SK-N-SH (cell line): Measurements from ENCODE around the gene CCDC148. TPM values are rescaled to one million over a fixed set of nuclear protein-coding genes. Genes with fewer than 3 reads are reported as not detected.

ENCODE experiments used
- CTCF ChIA-PET: fragments of 300-600, 350-600 bp; formaldehyde crosslinking; extraction: SDS; loops from one replicate; lab custom pipeline; 2021; lab: Yijun Ruan, JAX
- POLR2A ChIA-PET: fragments of 350-600 bp; sonication (Branson Sonifier 250); formaldehyde crosslinking; extraction: SDS; loops from one replicate; lab custom pipeline; 2020; ENCODE audit warnings: antibody characterized with exemption, inconsistent platforms; lab: Yijun Ruan, JAX
- DNase-seq: peaks from one replicate; pipeline ENCODE4 v3.0.0; 2012
- H2AFZ ChIP-seq: fragments of 200-600 bp; sonication (generic); 2 replicates; pipeline ENCODE4 v1.8.1; 2016; ENCODE audit warnings: antibody characterized with exemption, mild to moderate bottlenecking, low read depth
- H3F3A ChIP-seq: fragments of 200-600 bp; sonication (generic); replicated peaks from 2 replicates; pipeline ENCODE3; 2016; ENCODE audit warnings: antibody characterized with exemption, mild to moderate bottlenecking; ENCODE audit not compliant: insufficient read depth
- H3K27ac ChIP-seq, 2 experiments: fragments of 200-500 bp in 1 of 2; fragments of 200-600 bp in 1 of 2; sonication (Bioruptor generic) in 1 of 2; sonication (generic), shearing (Covaris generic) in 1 of 2; 2 replicates each; pipeline versions ENCODE4 v1.5.1 to v1.6.1; 2014 to 2016; ENCODE audit warnings: low read depth in 2 of 2, inconsistent platforms in 1 of 2, low read length in 1 of 2, mild to moderate bottlenecking in 1 of 2, mixed read lengths in 1 of 2
- H3K27me3 ChIP-seq: fragments of 200-600 bp; sonication (generic), shearing (Covaris generic); 2 replicates; pipeline ENCODE4 v1.6.1; 2016; ENCODE audit warnings: mixed run types; ENCODE audit not compliant: insufficient read depth
- H3K36me3 ChIP-seq, 2 experiments: fragments of 200-500 bp in 1 of 2; fragments of 200-600 bp in 1 of 2; sonication (Bioruptor generic) in 1 of 2; sonication (generic) in 1 of 2; replicated peaks in 1 of 2; 2 replicates each; pipeline versions ENCODE3 to v1.5.1; 2014 to 2016; ENCODE audit warnings: low read length in 1 of 2, mild to moderate bottlenecking in 1 of 2; ENCODE audit not compliant: insufficient read depth in 2 of 2, control insufficient read depth in 1 of 2
- H3K4me1 ChIP-seq, 2 experiments: fragments of 200-500 bp in 1 of 2; fragments of 200-600 bp in 1 of 2; sonication (Bioruptor generic) in 1 of 2; sonication (generic), shearing (Covaris generic) in 1 of 2; 2 replicates each; pipeline versions ENCODE4 v1.5.1 to v1.6.1; 2014 to 2016; ENCODE audit warnings: low read depth in 1 of 2, low read length in 1 of 2, mixed run types in 1 of 2; ENCODE audit not compliant: insufficient read depth in 2 of 2, control insufficient read depth in 1 of 2
- H3K4me2 ChIP-seq: fragments of 200-600 bp; sonication (generic), shearing (Covaris generic); 2 replicates; pipeline ENCODE4 v1.6.1; 2017; ENCODE audit warnings: mixed run types
- H3K4me3 ChIP-seq, 2 experiments: fragments of 200-500 bp in 1 of 2; fragments of 200-600 bp in 1 of 2; sonication (Bioruptor generic) in 1 of 2; sonication (generic), shearing (Covaris generic) in 1 of 2; 2 replicates each; pipeline versions ENCODE4 v1.5.1 to v1.8.1; 2014 to 2016; ENCODE audit warnings: low read depth in 2 of 2, inconsistent platforms in 1 of 2, low read length in 1 of 2, mild to moderate bottlenecking in 1 of 2, mixed read lengths in 1 of 2, moderate library complexity in 1 of 2
- H3K79me2 ChIP-seq: fragments of 200-600 bp; sonication (generic); 2 replicates; pipeline ENCODE4 v1.8.1; 2017; ENCODE audit warnings: mild to moderate bottlenecking; ENCODE audit not compliant: insufficient read depth
- H3K9ac ChIP-seq: fragments of 200-600 bp; sonication (generic); 2 replicates; pipeline ENCODE4 v1.6.1; 2017; ENCODE audit warnings: mixed run types
- H3K9me2 ChIP-seq: fragments of 200-600 bp; sonication (generic); 2 replicates; pipeline ENCODE4 v1.6.1; 2017; ENCODE audit warnings: mixed run types
- H3K9me3 ChIP-seq: fragments of 200-600 bp; sonication (generic); 2 replicates; pipeline ENCODE4 v1.6.1; 2017; ENCODE audit warnings: mixed run types, mild to moderate bottlenecking, moderate library complexity
- H4K20me1 ChIP-seq: fragments of 200-600 bp; sonication (generic); 2 replicates; pipeline ENCODE4 v1.6.1; 2017; ENCODE audit warnings: mild to moderate bottlenecking, mixed run types; ENCODE audit not compliant: insufficient read depth
- CHD2 ChIP-seq: fragments of 150-350 bp; IDR thresholded peaks from 2 replicates; pipeline ENCODE4 v1.6.1; 2018; ENCODE audit warnings: low read length; ENCODE audit not compliant: partially characterized antibody
- CTCF ChIP-seq: fragments of 200-600 bp; sonication (generic); IDR thresholded peaks from 2 replicates; pipeline ENCODE4 v1.6.1; 2017; ENCODE audit warnings: antibody characterized with exemption, mild to moderate bottlenecking, moderate library complexity
- ELF1 ChIP-seq: IDR thresholded peaks from 2 replicates; pipeline ENCODE4 v1.4.0; 2012
- EP300 ChIP-seq, 2 experiments: IDR thresholded peaks; 2 replicates each; pipeline versions ENCODE4 v1.4.0 to v1.6.1; 2012; ENCODE audit warnings: borderline replicate concordance in 1 of 2, low read depth in 1 of 2, low read length in 1 of 2
- FOSL2 ChIP-seq: IDR thresholded peaks from 2 replicates; pipeline ENCODE4 v1.4.0; 2012; ENCODE audit warnings: low read depth, mild to moderate bottlenecking, moderate library complexity, borderline replicate concordance
- GATA2 ChIP-seq: sonication (generic); formaldehyde crosslinking; IDR thresholded peaks from 2 replicates; pipeline ENCODE4 v1.5.0; 2020; ENCODE audit warnings: mild to moderate bottlenecking, missing genetic modification reagents
- MAX ChIP-seq: IDR thresholded peaks from 2 replicates; pipeline ENCODE4 v1.4.0; 2012; ENCODE audit warnings: low read depth
- MEF2A ChIP-seq: IDR thresholded peaks from 2 replicates; pipeline ENCODE4 v1.4.0; 2012; ENCODE audit warnings: low read depth, borderline replicate concordance
- MXI1 ChIP-seq: IDR thresholded peaks from 2 replicates; pipeline ENCODE4 v1.6.1; 2012; ENCODE audit warnings: mild to moderate bottlenecking, low read depth, low read length, improper control_type of control experiment
- NFIC ChIP-seq: IDR thresholded peaks from 2 replicates; pipeline ENCODE4 v1.4.0; 2012; ENCODE audit warnings: borderline replicate concordance
- REST ChIP-seq: IDR thresholded peaks from 2 replicates; pipeline ENCODE4 v1.6.1; 2012; ENCODE audit warnings: mild to moderate bottlenecking, low read depth, low read length, moderate library complexity
- RFX5 ChIP-seq: IDR thresholded peaks from 2 replicates; pipeline ENCODE4 v1.6.1; 2012; ENCODE audit warnings: mild to moderate bottlenecking, improper control_type of control experiment, low read length
- RXRA ChIP-seq: IDR thresholded peaks from 2 replicates; pipeline ENCODE4 v1.4.0; 2012; ENCODE audit warnings: low read depth, mild to moderate bottlenecking, borderline replicate concordance
- SIN3A ChIP-seq: IDR thresholded peaks from 2 replicates; pipeline ENCODE4 v1.6.1; 2012; ENCODE audit warnings: low read depth, mild to moderate bottlenecking, low read length, moderate library complexity, borderline replicate concordance
- SMC3 ChIP-seq: IDR thresholded peaks from 2 replicates; pipeline ENCODE4 v1.6.1; 2012; ENCODE audit warnings: low read depth, low read length, improper control_type of control experiment
- TEAD4 ChIP-seq: IDR thresholded peaks from 2 replicates; pipeline ENCODE4 v1.4.0; 2012; ENCODE audit warnings: mild to moderate bottlenecking, borderline replicate concordance; ENCODE audit not compliant: insufficient read depth
- USF1 ChIP-seq: IDR thresholded peaks from 2 replicates; pipeline ENCODE4 v1.4.0; 2012; ENCODE audit warnings: low read depth, borderline replicate concordance
- YY1 ChIP-seq: IDR thresholded peaks from 2 replicates; pipeline ENCODE4 v1.4.0; 2012; ENCODE audit warnings: low read depth, mild to moderate bottlenecking
- ZBTB33 ChIP-seq: IDR thresholded peaks from 2 replicates; pipeline ENCODE4 v1.4.0; 2012; ENCODE audit warnings: low read depth, borderline replicate concordance
- WGBS: methylation state at CpG from one replicate; pipeline ENCODE4 v1.1.6; 2017; ENCODE audit warnings: low lambda C conversion rate; 5-methylcytosine and 5-hydroxymethylcytosine counted together
- polyA plus RNA-seq, 3 experiments: library from polyadenylated mRNA; depleted of rRNA; stranded (reverse); fragments of >200 nt; gene quantifications; 2 replicates each; pipeline ENCODE4 v1.2.3, GENCODE V29; 2012

Gene CCDC148
- polyA plus RNA-seq, 1 of the 3 experiments (the other 2 are of a cell fraction), result 0.18 TPM

- Histone ChIP-seq H3F3A (no peaks in the 10 kb centered on the region), H3K9me3 (no peaks in the 10 kb centered on the region), H3K4me1 (no peaks in the 10 kb centered on the region), H3K27ac (no peak overlapping the region), H3K36me3 (no peaks in the 10 kb centered on the region), H3K9me2 (no peaks in the 10 kb centered on the region), H3K4me2 (no peak overlapping the region), H3K9ac (no peak overlapping the region), H3K27me3 (no peaks in the 10 kb centered on the region), H3K4me3 (no peak overlapping the region), H4K20me1 (no peaks in the 10 kb centered on the region), H3K79me2 (no peaks in the 10 kb centered on the region), H2AFZ (no peak overlapping the region)
- 40% methylated on average over 3 of the region's 3 CpGs for WGBS
- POLR2A ChIA-PET, result no interaction called here
- no peak for DNase-seq
- CTCF ChIA-PET, result no interaction called here
- no peak for TF ChIP-seq MXI1
- no peak for TF ChIP-seq RXRA
- TF ChIP-seq YY1, result no peak
- no peak for TF ChIP-seq SIN3A
- no peak for TF ChIP-seq GATA2 (CRISPR knock-in tag)
- TF ChIP-seq EP300 (IDR thresholded peaks at IDR 0.05; ENCODE audit: borderline replicate concordance in 1 of 2, low read depth in 1 of 2, low read length in 1 of 2), result no peak
- no peak for TF ChIP-seq ELF1
These were observed 205.2 kb downstream of the CCDC148 start for GRCh38 chr2:158251356-158251755.

GRCh38 chr2:158243392-158243791 lies 213.2 kb downstream of the CCDC148 start:
- H3K27me3 ChIP-seq, result no peaks in the 10 kb centered on the region
- H2AFZ ChIP-seq, result no peak overlapping the region
- H3K27ac ChIP-seq, result no peak overlapping the region
- no peaks in the 10 kb centered on the region for H3K79me2 ChIP-seq
- H3K4me2 ChIP-seq, result no peak overlapping the region
- no peaks in the 10 kb centered on the region for H3K9me2 ChIP-seq
- WGBS, result 49% methylated on average over 4 of the region's 4 CpGs
- no peaks in the 10 kb centered on the region for H3F3A ChIP-seq
- no peaks in the 10 kb centered on the region for H3K9me3 ChIP-seq
- H4K20me1 ChIP-seq, result no peaks in the 10 kb centered on the region
- TF ChIP-seq SMC3, result no peak
- TF ChIP-seq GATA2 (CRISPR knock-in tag), result no peak
- no peak for TF ChIP-seq EP300 (IDR thresholded peaks at IDR 0.05; ENCODE audit: borderline replicate concordance in 1 of 2, low read depth in 1 of 2, low read length in 1 of 2)
- TF ChIP-seq USF1, result no peak
- TF ChIP-seq MEF2A, result no peak
- TF ChIP-seq TEAD4, result no peak
- no peak for TF ChIP-seq RFX5
- TF ChIP-seq FOSL2, result no peak
- no peak for TF ChIP-seq REST
- TF ChIP-seq ZBTB33, result no peak
- no peak for TF ChIP-seq YY1
- TF ChIP-seq CHD2, result no peak
- TF ChIP-seq CTCF, result no peak
- no peak for TF ChIP-seq NFIC
- TF ChIP-seq MAX, result no peak
- ChIA-PET POLR2A (no interaction called here), CTCF (no interaction called here)
- no peak for DNase-seq
- no peak overlapping the region for H3K9ac ChIP-seq
- peaks cover 0 to 3% of the 10 kb centered on the region in 2 experiments; a peak in 1 of 4 replicates for H3K4me1 ChIP-seq
- H3K4me3 ChIP-seq, result no peak overlapping the region
- H3K36me3 ChIP-seq, result no peaks in the 10 kb centered on the region
